ENCODE data around the gene ACSL4.
"Not testable (repeated sequence)": the region's sequence is repeated elsewhere in the genome, so short reads cannot be mapped to it uniquely, and the experiment has no call there.

The ACSL4 gene

DNA sequence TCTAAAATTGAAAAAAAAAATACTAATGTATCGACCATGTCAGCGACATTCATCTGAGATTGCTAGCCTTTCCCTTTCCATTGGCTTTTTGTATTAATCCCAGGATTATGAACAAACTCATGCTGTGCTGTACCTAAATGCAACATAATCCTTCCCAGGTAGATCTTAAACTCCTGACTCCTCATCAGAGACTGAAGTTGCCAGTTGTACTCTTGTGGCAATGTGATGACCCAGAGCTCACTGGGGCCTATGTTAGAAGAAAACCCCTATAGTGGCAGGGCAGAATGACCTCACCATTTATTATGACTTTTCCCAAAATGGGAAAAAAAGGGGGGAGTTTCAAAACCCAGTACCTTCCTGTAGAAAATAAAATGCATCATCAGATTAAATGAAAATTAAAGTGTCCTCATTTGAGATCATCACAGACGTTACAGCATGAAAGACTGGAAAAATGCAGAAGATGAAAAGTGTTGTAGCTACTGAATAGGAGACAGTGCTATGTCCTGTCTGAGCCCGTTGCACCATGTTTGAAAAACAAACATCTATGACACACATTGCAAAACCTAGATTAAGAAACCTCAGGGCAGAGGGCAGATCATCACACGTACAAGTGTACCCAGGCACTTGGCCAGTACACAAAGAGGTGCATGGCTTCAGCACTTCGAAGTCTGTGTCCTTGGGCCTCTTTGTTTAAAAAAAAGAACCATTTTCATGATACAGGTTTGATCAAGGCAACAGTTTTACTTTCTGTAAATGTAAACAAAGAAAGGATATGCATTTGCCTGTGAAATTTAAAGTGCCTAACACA, 6.8 kb upstream of the ACSL4 start:
- TF ChIP-seq, protein P1, sequence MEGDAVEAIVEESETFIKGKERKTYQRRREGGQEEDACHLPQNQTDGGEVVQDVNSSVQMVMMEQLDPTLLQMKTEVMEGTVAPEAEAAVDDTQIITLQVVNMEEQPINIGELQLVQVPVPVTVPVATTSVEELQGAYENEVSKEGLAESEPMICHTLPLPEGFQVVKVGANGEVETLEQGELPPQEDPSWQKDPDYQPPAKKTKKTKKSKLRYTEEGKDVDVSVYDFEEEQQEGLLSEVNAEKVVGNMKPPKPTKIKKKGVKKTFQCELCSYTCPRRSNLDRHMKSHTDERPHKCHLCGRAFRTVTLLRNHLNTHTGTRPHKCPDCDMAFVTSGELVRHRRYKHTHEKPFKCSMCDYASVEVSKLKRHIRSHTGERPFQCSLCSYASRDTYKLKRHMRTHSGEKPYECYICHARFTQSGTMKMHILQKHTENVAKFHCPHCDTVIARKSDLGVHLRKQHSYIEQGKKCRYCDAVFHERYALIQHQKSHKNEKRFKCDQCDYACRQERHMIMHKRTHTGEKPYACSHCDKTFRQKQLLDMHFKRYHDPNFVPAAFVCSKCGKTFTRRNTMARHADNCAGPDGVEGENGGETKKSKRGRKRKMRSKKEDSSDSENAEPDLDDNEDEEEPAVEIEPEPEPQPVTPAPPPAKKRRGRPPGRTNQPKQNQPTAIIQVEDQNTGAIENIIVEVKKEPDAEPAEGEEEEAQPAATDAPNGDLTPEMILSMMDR (IDR thresholded peaks at IDR 0.05; ENCODE audit: low read depth, low read length) = no peak
- Histone ChIP-seq H3K9me3 (no peaks in the 10 kb centered on the region), H3K36me3 (no peaks in the 10 kb centered on the region), H3K27me3 (no peaks in the 10 kb centered on the region), H3K4me1 (no peaks in the 10 kb centered on the region), H3K4me3 (ENCODE audit: low read depth, low read length) (no peak overlapping the region)
- DNase-seq = no peak

GRCh38 chrX:109735202-109735744, 2.2 kb upstream of the ACSL4 start:
- H3K4me1 ChIP-seq = no peaks in the 10 kb centered on the region

GRCh38 chrX:109733613-109734083, 591 bp upstream of the ACSL4 start:
- TF ChIP-seq, protein P1 (IDR thresholded peaks at IDR 0.05; ENCODE audit: low read depth, low read length) = no peak
- Histone ChIP-seq H3K9me3 (no peaks in the 10 kb centered on the region), H3K4me3 (ENCODE audit: low read depth, low read length) (peak overlapping the region; percentile 69), H3K27me3 (no peaks in the 10 kb centered on the region), H3K4me1 (no peaks in the 10 kb centered on the region), H3K36me3 (no peaks in the 10 kb centered on the region)
- DNase-seq = no peak

More at GRCh38 chrX:109735202-109735744, 2.2 kb upstream of the ACSL4 start:
- H3K36me3 ChIP-seq = no peaks in the 10 kb centered on the region
- H3K9me3 ChIP-seq = no peaks in the 10 kb centered on the region
- no peak for DNase-seq
- H3K27me3 ChIP-seq = no peaks in the 10 kb centered on the region
- TF ChIP-seq, protein P1 (IDR thresholded peaks at IDR 0.05; ENCODE audit: low read depth, low read length) = no peak
- H3K4me3 ChIP-seq (ENCODE audit: low read depth, low read length) = no peak overlapping the region

DNA sequence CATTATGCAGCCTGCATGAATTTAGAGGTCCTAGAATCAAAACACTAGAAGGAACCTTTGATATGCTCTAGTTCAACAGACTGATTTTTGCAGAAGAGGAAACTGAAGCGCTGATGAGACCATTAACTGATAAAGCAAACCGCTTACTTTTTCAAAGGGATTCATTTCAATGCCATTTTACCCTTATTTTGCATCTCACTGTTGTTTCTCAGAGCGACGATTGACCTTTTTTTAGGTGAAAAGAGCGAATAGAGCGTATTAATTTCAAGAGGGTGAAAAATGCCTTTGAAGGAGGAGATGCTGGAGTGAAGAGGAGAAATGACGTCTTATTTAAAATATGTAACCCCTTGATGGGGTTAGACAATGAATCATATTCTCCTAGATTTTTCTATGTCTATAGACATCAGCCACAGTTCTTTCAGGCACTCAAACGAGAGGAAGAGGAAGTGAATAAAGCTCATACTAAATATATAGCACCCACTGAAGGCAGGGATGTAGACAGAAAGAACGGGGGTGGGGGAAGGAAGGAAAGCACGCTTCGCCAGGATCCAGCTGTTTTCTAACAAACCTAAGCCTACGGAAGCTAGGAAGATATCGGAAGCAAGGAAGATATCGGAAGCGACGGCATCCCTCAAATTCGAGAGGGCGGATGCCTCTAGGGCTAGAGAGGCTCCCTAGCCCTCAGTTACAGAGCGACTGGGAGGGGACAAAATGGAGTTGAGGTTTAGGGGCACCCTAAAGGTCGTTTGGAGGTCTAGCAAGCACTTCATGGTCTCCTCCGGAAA, 848 bp downstream of the ACSL4 start:
- Histone ChIP-seq H3K36me3 (no peaks in the 10 kb centered on the region), H3K27me3 (no peaks in the 10 kb centered on the region), H3K4me3 (ENCODE audit: low read depth, low read length) (peak overlapping the region; percentile 87), H3K4me1 (no peaks in the 10 kb centered on the region), H3K9me3 (no peaks in the 10 kb centered on the region)
- no peak for DNase-seq
- TF ChIP-seq, protein P1 (IDR thresholded peaks at IDR 0.05; ENCODE audit: low read depth, low read length) = no peak

DNA sequence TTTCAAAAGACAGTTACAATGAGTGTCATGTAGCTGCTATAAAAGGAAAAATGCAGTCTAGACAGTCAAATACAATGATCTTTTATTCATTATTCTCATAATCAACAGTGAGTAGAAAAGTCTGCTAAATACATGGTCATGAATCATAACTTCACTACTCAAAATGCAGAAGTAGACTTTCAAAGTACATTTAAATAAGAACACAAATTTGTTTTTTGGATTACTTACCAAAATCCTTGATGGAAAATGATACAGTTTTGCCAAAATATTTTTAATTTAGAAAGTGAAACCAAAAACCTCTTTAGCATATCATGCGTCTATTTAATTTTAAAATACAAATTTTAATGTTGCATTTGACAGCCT, 4.9 kb downstream of the ACSL4 start:
- TF ChIP-seq, protein P1 (IDR thresholded peaks at IDR 0.05; ENCODE audit: low read depth, low read length) = no peak
- Histone ChIP-seq H3K4me3 (ENCODE audit: low read depth, low read length) (no peak overlapping the region), H3K9me3 (no peaks in the 10 kb centered on the region), H3K4me1 (no peaks in the 10 kb centered on the region), H3K36me3 (no peaks in the 10 kb centered on the region), H3K27me3 (no peaks in the 10 kb centered on the region)
- DNase-seq = no peak

DNA sequence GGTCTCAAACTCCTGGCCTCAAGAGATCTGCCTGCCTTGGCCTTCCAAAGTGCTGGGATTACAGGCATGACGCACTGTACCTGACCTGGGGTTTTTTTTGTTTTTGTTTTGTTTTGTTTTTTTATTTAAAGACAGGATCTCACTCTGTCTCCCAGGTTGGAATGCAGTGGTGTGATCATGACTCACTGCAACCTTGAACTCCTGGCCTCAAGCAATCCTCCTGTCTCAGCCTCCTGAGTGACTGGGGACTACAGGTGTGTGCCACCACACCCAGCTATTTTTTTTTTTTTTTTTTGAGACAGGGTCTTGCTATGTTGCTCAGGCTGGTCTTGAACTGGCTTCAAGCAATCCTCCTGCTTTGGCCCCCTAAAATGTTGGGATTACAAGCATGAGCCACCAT, 8.1 kb downstream of the ACSL4 start:
- not testable (repeated sequence) for H3K4me1 ChIP-seq; DNase-seq; H3K36me3 ChIP-seq; H3K4me3 ChIP-seq (ENCODE audit: low read depth, low read length); H3K9me3 ChIP-seq; H3K27me3 ChIP-seq
